ENCODE measurements around the gene GPANK1. TPM values are rescaled to one million over a fixed set of nuclear protein-coding genes. Genes with fewer than 3 reads are reported as not detected.

GPANK1 gene
- total and polyA plus RNA-seq, 9 of the 15 experiments (the other 6 are each of a cell fraction or from before 2014, with no cell fraction given), result 32.2 to 111 (median 46.3) TPM

GRCh38 chr6:31690231-31691077 lies 25.7 kb upstream of the GPANK1 start (continued):
- peak; percentile 59; the same call in 1 of the 2 replicates for TF ChIP-seq REST (IDR thresholded peaks at IDR 0.05; ENCODE audit: borderline replicate concordance)
- 0 out of 2 replicates have a peak, but pooled peaks have one; percentile 8 for TF ChIP-seq REST (CRISPR knock-in tag; IDR thresholded peaks at IDR 0.05; ENCODE audit: low read depth)
- no peak for TF ChIP-seq ZNF124 (CRISPR knock-in tag; IDR thresholded peaks at IDR 0.05)
- no peak for TF ChIP-seq CTCF (IDR thresholded peaks at IDR 0.05 in 2 of 3, conservative IDR thresholded peaks at IDR 0.05 in 1 of 3; ENCODE audit: insufficient read depth in 2 of 3, low read depth in 1 of 3, low read length in 3 of 3)
- peak; percentile 10 for TF ChIP-seq TBP (optimal IDR thresholded peaks at IDR 0.05; ENCODE audit: low read depth, low read length)
- peak; percentile 77 for TF ChIP-seq MBD2 (IDR thresholded peaks at IDR 0.05; ENCODE audit: borderline replicate concordance, low read depth)
- no peak for TF ChIP-seq MCM5 (IDR thresholded peaks at IDR 0.05; ENCODE audit: low read depth)
- TF ChIP-seq FUS (optimal IDR thresholded peaks at IDR 0.05; ENCODE audit: low read depth, low read length), result no peak
- TF ChIP-seq PTTG1 (tag; IDR thresholded peaks at IDR 0.05; ENCODE audit: low read depth), result no peak
- TF ChIP-seq JUN (IDR thresholded peaks at IDR 0.05; ENCODE audit: borderline replicate concordance, low read depth, low read length), result peak; percentile 98
- TF ChIP-seq JUN (CRISPR knock-in tag; IDR thresholded peaks at IDR 0.05; ENCODE audit: borderline replicate concordance), result 0 out of 2 replicates have a peak, but pooled peaks have one; percentile 46
- no peak for TF ChIP-seq U2AF2 (optimal IDR thresholded peaks at IDR 0.05; ENCODE audit: low read depth, low read length)
- no peak for TF ChIP-seq ZNF239 (CRISPR knock-in tag; IDR thresholded peaks at IDR 0.05)
- no peak for TF ChIP-seq ERF (CRISPR knock-in tag; IDR thresholded peaks at IDR 0.05)
- TF ChIP-seq KLF1 (tag; IDR thresholded peaks at IDR 0.05), result peak; percentile 78; the same call in 1 of the 2 replicates
- TF ChIP-seq HBP1 (CRISPR knock-in tag; IDR thresholded peaks at IDR 0.05), result peak; percentile 83
